Stimulated activated naive CD8-positive, alpha-beta T cell treated with anti-CD3 and anti-CD28 coated beads, Interleukin-15, amount 100 ng/mL, for 72 hours (primary cell): ENCODE data around the gene FARP2.
"Not testable (repeated sequence)": the region's sequence is repeated elsewhere in the genome, so short reads cannot be mapped to it uniquely, and the experiment has no call there.

Experiments used
- ATAC-seq: fragments of 150-1000 bp; cut with Tn5 transposase; 2 replicates; pipeline ENCODE4 v1.10.0; 2021; ENCODE audit warnings: mild to moderate bottlenecking, moderate library complexity
- DNase-seq, 2 donors: peaks; one replicate each; pipeline ENCODE4 v3.0.0; 2021 to 2022
- H3K27ac Mint-ChIP-seq, 2 donors: one replicate each; pipeline ENCODE4 v1.8.0; 2022; ENCODE audit warnings: mild to moderate bottlenecking in 2 of 2, mixed read lengths in 2 of 2, moderate library complexity in 2 of 2
- H3K27me3 Mint-ChIP-seq: one replicate; pipeline ENCODE4 v1.8.0; 2022; ENCODE audit warnings: mixed read lengths
- H3K4me1 Mint-ChIP-seq: one replicate; pipeline ENCODE4 v1.8.0; 2022; ENCODE audit warnings: mild to moderate bottlenecking, mixed read lengths
- H3K4me3 Mint-ChIP-seq, 2 donors: one replicate each; pipeline ENCODE4 v1.8.0; 2022; ENCODE audit warnings: mild to moderate bottlenecking in 2 of 2, mixed read lengths in 2 of 2, moderate library complexity in 1 of 2
- H3K9me3 Mint-ChIP-seq, 2 donors: one replicate each; pipeline ENCODE4 v1.8.0; 2022; ENCODE audit warnings: mixed read lengths in 2 of 2

Gene FARP2

DNA sequence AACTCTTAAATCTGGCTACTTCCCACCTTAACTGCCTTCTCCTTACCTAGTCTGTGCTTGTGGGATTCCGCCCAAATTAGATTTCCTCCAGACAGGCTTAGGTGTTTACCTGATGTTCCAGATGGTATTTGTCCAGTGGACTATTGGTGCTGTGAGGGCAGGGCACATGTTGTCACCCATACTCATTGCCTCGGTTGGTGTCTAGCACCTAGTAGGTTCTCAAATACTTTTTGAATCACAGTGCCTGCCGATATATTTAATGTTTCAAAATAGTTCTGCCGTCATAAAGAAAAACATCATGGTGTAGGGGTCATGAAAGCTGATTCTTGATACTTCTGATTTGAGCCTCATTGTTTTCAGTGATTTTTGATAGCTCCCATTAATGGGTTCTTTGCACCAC is 39.3 kb upstream of the FARP2 start:
- peaks cover 70% of the 10 kb centered on the region for H3K4me1 Mint-ChIP-seq
- no peaks in the 10 kb centered on the region for H3K27me3 Mint-ChIP-seq
- no peak for ATAC-seq
- no peak for DNase-seq
- no peaks in the 10 kb centered on the region for H3K9me3 Mint-ChIP-seq
- H3K27ac Mint-ChIP-seq: peak overlapping the region; percentile 91 to 99
- H3K4me3 Mint-ChIP-seq: peak overlapping the region; percentile 98 to 99

- peak overlapping the region in 1 of 2 donors; percentile 91 for H3K27ac Mint-ChIP-seq
- peaks cover 70% of the 10 kb centered on the region for H3K4me1 Mint-ChIP-seq
- peak overlapping the region; percentile 98 to 99 for H3K4me3 Mint-ChIP-seq
- DNase-seq: no peak
- H3K27me3 Mint-ChIP-seq: no peaks in the 10 kb centered on the region
- H3K9me3 Mint-ChIP-seq: no peaks in the 10 kb centered on the region
- no peak for ATAC-seq
Measured at GRCh38 chr2:241317391-241317790, 38.7 kb upstream of the FARP2 start.

GRCh38 chr2:241318830-241319229 is 37.3 kb upstream of the FARP2 start:
- H3K27me3 Mint-ChIP-seq, H3K27ac Mint-ChIP-seq, DNase-seq, H3K9me3 Mint-ChIP-seq, ATAC-seq: not testable (repeated sequence)
- Mint-ChIP-seq H3K4me3 (peak overlapping the region; percentile 26 to 99), H3K4me1 (peaks cover 56% of the 10 kb centered on the region)

DNA sequence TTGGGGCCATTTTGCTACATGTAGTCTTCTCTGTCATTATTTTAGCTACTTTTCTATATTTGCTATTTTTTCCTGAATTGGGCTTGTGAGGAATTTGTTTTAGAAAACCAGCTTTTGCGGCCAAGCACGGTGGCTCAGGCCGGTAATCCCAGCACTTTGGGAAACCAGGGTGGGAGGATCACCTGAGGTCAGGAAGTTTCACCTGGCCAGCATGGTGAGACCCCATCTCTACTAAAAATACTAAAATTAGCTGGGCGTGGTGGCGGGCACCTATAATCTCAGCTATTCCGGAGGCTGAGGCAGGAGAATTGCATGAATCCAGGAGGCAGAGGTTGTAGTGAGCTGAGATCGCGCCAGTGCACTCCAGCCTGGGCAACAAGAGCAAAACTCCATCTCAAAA is 35.7 kb upstream of the FARP2 start:
- H3K9me3 Mint-ChIP-seq: no peaks in the 10 kb centered on the region
- H3K27ac Mint-ChIP-seq: no peak overlapping the region
- no peak for DNase-seq
- peak overlapping the region in 1 of 2 donors; percentile 48 for H3K4me3 Mint-ChIP-seq
- no peaks in the 10 kb centered on the region for H3K27me3 Mint-ChIP-seq
- ATAC-seq: no peak
- peaks cover 54% of the 10 kb centered on the region for H3K4me1 Mint-ChIP-seq

DNA sequence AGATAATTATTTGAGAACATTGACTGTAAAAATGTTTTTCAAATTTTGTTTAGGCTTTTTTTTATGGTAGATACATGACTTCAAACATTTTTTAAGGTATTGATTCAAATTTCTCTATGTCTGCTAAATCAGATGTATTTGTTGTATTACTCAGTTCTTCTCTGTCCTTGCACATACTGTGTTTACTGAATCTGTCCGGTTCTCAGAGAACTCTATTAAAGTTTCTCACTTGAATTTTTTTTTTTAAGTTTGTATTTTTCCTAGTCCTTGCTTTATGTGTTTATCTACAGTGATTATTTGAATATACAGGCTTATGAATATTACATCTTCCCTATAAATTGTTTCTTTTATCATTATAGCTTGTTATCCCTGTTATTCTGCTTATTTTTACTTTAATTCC is 35.1 kb upstream of the FARP2 start:
- Mint-ChIP-seq H3K27me3 (no peaks in the 10 kb centered on the region), H3K4me3 (peak overlapping the region; percentile 54 to 61), H3K4me1 (peaks cover 54% of the 10 kb centered on the region), H3K27ac (no peak overlapping the region), H3K9me3 (no peaks in the 10 kb centered on the region)
- DNase-seq: no peak
- ATAC-seq: no peak

- Mint-ChIP-seq H3K27ac (no peak overlapping the region), H3K4me3 (no peak overlapping the region), H3K27me3 (no peaks in the 10 kb centered on the region), H3K9me3 (no peaks in the 10 kb centered on the region), H3K4me1 (peaks cover 52% of the 10 kb centered on the region)
- no peak for ATAC-seq
- no peak for DNase-seq
Measured at GRCh38 chr2:241321886-241322285, 34.2 kb upstream of the FARP2 start.

DNA sequence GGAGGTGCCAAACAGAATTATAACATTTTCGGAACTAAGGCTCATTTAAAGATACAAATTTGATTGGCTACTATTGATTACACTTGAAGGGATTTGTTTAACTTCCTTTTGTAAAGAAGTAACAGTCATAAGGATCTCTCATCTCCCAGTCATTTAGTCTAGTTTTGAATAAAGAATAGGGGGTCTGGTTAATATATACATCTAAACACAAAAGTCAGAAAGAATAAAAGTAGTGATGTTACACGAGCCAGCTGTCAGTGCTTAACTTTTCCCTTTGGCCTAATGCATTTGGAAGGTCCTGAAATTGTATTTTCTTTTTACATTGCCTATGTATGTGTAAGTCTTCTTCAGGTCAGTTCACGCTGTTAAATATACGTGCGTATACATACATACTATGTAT is 32.3 kb upstream of the FARP2 start:
- H3K27me3 Mint-ChIP-seq: no peaks in the 10 kb centered on the region
- no peak overlapping the region for H3K4me3 Mint-ChIP-seq
- H3K9me3 Mint-ChIP-seq: no peaks in the 10 kb centered on the region
- no peak for DNase-seq
- ATAC-seq: no peak
- peaks cover 33% of the 10 kb centered on the region for H3K4me1 Mint-ChIP-seq
- H3K27ac Mint-ChIP-seq: no peak overlapping the region

DNA sequence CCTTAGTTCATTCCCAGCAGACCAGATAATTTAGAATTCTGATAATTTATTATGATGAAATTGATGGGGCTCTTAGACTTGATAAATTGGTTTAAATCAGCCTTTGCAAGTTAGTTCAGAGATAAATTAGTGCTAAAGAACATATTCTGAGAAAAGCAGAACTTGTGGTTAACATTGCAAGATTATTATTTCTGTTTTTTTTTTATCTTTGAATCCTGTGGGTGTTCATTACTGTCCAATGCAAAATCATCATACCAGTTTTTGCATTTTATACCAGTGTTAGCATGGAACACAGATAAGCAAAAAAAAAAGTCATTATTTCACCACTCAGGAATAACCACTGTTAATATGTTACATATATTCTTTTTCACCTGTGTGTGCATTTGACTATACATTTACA is 31.3 kb upstream of the FARP2 start:
- H3K4me1 Mint-ChIP-seq: peaks cover 23% of the 10 kb centered on the region
- H3K4me3 Mint-ChIP-seq: no peak overlapping the region
- H3K9me3 Mint-ChIP-seq: no peaks in the 10 kb centered on the region
- DNase-seq (no peak), ATAC-seq (no peak)
- H3K27ac Mint-ChIP-seq: no peak overlapping the region
- no peaks in the 10 kb centered on the region for H3K27me3 Mint-ChIP-seq

DNA sequence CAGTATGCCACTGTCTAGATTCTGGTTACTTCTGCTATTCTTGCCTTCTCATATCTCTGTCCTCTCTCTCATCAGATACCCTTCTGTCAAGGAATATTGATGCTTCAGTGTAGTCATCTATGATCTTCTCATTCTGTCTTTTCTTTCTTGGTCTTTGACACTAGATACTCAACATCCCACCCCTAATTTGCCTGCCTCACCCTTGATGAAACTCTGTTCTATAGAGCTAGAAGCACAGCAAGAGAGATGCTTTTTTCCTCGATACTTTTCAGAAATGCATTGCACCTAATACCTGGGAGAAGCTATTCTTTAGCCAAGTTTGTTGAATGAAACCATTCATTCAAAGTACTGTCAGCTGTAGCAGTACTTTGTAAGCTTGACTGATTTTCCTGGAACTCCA is 30.8 kb upstream of the FARP2 start:
- ATAC-seq: no peak
- Mint-ChIP-seq H3K27ac (no peak overlapping the region), H3K27me3 (no peaks in the 10 kb centered on the region), H3K9me3 (no peaks in the 10 kb centered on the region), H3K4me3 (no peak overlapping the region), H3K4me1 (peaks cover 19% of the 10 kb centered on the region)
- DNase-seq: no peak

- no peak for ATAC-seq
- Mint-ChIP-seq H3K4me1 (peaks cover 6% of the 10 kb centered on the region), H3K27me3 (no peaks in the 10 kb centered on the region), H3K4me3 (no peak overlapping the region), H3K27ac (no peak overlapping the region), H3K9me3 (no peaks in the 10 kb centered on the region)
- DNase-seq: no peak
Measured at GRCh38 chr2:241329669-241330615, 26.1 kb upstream of the FARP2 start.

DNA sequence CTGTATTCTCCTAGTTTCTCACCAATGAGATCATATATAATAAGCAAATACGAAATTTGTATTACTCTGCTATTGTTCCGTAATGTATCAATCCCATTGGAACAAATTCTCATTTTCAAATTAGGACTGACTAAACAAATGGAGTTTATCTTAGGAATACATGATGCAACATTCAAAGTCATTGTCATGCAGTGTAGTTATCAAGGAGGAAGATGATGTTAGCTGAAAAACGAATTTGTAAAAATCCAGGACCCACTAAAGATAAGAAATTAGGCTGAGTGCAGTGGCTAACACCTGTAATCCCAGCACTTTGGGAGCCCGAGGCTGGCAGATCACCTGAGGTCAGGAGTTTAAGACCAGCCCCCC is 25.5 kb upstream of the FARP2 start:
- Mint-ChIP-seq H3K4me1 (peaks cover 9% of the 10 kb centered on the region), H3K4me3 (no peak overlapping the region), H3K27me3 (no peaks in the 10 kb centered on the region), H3K27ac (no peak overlapping the region), H3K9me3 (no peaks in the 10 kb centered on the region)
- DNase-seq (no peak), ATAC-seq (no peak)

DNA sequence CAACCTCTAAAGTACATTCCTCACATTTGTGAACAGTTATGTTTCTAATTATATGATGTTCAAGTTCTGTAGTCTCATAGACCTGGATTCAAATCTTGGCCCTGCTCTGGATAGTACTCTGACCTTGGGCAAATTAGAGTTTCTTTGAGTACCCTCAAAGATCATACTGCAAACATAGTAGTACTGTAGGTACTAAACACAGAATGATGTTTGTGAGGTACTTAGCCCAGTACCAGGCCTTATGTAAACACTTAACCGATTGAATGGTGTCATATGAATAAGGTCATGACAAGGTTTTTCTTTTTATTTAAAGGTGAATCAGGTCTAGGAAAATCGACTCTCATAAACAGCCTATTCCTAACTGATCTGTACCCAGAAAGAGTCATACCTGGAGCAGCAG is 21.3 kb upstream of the FARP2 start:
- Mint-ChIP-seq H3K9me3 (no peaks in the 10 kb centered on the region), H3K4me3 (no peak overlapping the region), H3K4me1 (peaks cover 28% of the 10 kb centered on the region), H3K27ac (no peak overlapping the region), H3K27me3 (no peaks in the 10 kb centered on the region)
- ATAC-seq (no peak), DNase-seq (no peak)

- H3K27ac Mint-ChIP-seq: no peak overlapping the region
- H3K4me1 Mint-ChIP-seq: peaks cover 36% of the 10 kb centered on the region
- ATAC-seq: no peak
Measured at GRCh38 chr2:241339839-241340630, 16.1 kb upstream of the FARP2 start.

DNA sequence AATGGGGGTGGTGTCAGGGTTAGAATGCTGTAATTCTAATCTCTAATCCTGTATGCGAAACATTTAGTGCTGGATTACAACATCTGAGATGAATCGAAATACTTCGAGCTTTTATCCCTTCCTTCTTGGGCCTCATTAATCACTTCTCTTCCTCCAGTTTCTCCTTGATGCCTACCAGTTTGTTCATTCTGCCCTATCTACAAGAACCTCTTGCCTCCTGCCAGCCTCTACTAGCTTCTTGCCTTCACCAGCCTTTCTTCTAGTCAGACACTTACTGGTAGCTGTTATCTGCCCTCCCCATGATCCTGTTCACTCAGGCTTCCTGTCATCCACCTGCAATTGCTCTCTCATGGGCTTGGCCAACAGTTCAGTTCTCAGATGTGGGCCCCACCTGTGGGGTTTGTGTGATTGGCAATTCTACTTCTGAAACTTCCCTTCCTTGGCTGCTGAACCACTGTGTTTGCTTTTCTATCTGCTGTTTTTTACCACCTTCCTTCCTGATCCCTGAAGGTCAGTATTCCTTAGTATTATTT is 15.4 kb upstream of the FARP2 start:
- Mint-ChIP-seq H3K4me3 (no peak overlapping the region), H3K9me3 (no peaks in the 10 kb centered on the region), H3K27me3 (no peaks in the 10 kb centered on the region), H3K27ac (peak overlapping the region; percentile 68 to 90), H3K4me1 (peaks cover 32% of the 10 kb centered on the region)
- DNase-seq (no peak), ATAC-seq (no peak)

More at GRCh38 chr2:241339839-241340630, 16.1 kb upstream of the FARP2 start:
- Mint-ChIP-seq H3K4me3 (no peak overlapping the region), H3K27me3 (no peaks in the 10 kb centered on the region), H3K9me3 (no peaks in the 10 kb centered on the region)
- DNase-seq: no peak

DNA sequence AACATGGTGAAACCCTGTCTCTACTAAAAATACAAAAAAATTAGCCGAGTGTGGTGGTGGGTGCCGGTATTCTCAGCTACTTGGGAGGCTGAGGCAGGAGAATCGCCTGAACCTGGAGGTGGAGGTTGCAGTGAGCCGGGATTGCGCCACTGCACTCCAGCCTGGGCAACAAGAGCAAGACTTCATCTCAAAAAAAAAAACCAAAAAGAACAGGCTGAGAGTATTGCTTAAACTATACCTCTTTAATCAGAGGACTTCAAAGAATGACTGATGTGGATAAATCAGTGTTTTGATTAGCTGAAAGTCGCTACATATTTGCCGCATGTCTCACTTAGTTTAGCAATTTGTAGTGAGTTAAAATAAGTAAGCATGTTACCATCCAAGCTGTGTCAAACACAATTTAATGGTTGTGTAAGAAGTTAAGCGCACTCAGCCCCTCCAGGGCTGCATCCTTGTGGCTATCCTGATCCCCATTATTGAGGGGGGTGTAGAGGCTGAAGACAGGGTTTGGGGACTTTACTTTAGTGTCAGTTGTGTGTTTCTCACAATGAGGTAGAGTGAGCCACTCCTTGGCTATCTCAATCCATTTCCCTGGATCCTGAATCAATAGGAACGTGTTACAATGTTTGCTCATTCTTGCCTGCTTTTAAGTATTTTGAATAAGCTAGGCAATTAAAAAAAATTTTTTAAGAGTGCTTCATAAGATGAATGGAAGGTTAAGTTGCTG is 11.0 kb upstream of the FARP2 start:
- ATAC-seq: no peak
- Mint-ChIP-seq H3K4me1 (peaks cover 11% of the 10 kb centered on the region), H3K27ac (no peak overlapping the region), H3K9me3 (no peaks in the 10 kb centered on the region), H3K27me3 (no peaks in the 10 kb centered on the region), H3K4me3 (no peak overlapping the region)
- DNase-seq: no peak
